ENCODE results near the gene PAQR4.

The PAQR4 gene

GRCh38 chr16:2976673-2977072, 7.5 kb downstream of the PAQR4 start:
- DNase-seq (ENCODE audit: insufficient read length, low spot score) = no peak
- no peak for FAIRE-seq

DNA sequence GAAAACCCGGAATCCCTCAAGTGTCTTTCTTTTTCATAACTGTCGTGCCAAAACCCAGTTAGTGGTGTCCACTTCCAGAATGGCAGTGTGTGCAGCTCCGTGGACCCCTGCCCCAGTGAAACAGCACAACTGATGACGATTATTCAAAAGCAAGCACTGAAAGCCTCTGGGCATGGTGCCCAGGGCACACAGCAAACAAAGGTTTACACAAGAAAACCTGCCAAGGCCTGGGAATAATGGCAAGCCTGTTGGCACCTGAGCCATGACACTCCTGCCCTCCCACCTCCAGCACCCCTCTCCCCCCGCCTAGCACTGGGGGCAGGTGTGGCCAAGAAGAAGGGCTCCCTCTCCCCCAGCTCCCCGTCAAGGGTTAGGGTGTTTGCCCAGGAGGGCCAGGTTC, 8.3 kb downstream of the PAQR4 start:
- FAIRE-seq (no peak), DNase-seq (ENCODE audit: insufficient read length, low spot score) (no peak)

- FAIRE-seq (peak; percentile 35), DNase-seq (ENCODE audit: insufficient read length, low spot score) (no peak)
Observed at GRCh38 chr16:2979669-2980226, 10.6 kb downstream of the PAQR4 start.

DNA sequence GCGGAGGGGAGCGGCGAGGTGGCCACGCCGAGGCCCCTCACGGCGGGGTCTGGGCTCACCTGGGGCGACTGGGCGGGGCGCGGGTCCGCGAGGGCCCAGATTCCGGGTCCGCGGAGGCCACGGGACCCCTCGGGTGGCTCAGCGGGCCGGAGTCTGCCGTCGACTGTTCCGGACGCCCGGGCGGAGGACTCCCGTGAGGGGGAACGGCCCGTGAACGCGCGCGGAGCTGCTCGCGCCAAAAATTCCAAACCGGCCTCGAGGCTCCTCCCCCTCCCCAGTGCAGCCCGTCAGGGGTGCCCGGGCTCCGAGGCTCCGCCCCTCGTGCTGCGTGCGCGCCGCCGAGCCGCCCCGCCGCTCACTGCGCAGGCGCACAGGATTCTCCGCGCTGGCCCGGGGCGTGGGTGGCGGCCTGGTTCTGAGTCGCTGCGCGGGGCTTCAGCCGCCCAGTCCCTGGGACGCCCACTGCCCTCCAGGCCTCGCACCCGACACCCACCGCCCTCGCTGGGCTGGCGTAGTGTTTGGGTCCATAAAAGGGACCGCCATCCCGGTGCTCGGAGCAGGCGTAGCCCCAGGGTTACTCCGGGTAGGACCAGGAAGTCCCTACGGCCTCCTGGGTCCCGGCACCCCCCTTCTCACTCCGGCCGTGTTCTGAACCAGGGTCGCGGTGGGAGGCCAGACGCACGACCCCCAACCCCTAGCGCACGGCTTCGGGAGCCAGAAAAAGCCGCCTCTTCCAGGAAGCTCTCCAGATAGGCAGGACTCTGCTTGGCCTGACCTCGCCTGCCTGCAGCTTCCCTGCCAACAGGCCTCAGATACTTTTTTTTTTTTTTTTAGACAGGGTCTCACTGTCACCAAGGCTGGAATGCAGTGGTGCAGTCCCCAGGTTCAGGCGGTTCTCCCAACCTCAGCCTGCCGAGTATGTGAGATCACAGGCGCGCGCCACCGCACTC, 11.4 kb downstream of the PAQR4 start, which contains the start of gene PKMYT1:
Gene PKMYT1 (minus strand): TSS at position 220 of the 950 bp plus-strand sequence. CDS start 789 bp downstream, outside the sequence.
- FAIRE-seq (peak; percentile 76), DNase-seq (ENCODE audit: insufficient read length, low spot score) (peak; percentile 100)

DNA sequence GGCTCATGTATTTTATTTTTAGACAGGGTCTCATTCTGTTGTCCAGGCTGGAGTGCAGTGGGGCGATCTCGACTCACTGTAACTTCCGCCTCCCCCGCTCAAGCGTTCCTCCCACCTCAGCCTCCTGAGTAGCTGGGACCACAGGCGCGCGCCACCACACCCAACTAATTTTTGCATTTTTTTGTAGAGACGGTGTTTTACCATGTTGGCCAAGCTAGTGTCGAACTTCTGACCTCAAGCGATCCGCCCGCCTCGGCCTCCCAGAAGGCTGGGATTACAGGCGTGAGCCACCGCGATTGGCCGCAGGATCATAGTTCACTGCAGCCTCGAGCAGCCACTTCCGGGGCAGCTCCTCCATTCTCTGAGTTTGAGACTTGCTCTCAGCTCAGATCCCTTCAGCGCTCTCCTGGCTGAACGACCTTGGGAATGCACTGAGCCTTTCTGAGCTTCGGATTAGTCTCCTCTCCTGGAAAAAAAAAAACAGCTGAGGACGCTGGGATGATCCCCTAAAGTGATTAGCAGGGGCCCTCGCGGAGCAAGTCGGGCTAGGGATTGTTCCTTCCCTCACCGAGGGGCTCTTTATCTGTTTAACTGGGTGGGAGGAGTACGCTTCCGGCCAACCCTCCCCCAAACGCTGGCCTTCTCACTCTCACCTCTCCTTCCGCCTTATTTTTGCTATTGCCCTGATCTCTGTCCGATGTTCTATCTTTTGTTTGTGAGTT, 12.2 kb downstream of the PAQR4 start:
- FAIRE-seq (no peak), DNase-seq (ENCODE audit: insufficient read length, low spot score) (no peak)

GRCh38 chr16:2981899-2982250, 12.7 kb downstream of the PAQR4 start:
- no peak for FAIRE-seq
- no peak for DNase-seq (ENCODE audit: insufficient read length, low spot score)

DNA sequence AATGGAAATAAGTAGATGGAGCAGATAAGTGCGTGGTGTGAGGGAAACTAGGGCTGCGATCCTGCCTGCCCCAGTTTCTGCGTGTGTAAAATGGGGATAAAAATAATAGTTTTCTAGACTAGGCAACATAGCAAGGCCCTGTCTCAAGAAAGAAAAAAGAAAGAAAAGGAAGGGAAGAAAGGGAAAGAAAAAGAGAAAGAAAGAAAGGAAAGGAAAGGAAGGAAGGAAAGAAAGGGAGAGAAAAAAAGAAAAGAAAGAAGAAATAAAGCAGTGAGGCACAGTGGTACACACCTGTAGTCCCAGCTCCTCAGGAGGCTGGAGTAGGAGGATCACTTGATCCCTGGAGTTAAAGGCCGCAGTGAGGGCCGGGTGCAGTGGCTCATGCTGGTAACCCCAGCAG, 13.3 kb downstream of the PAQR4 start:
- FAIRE-seq (no peak), DNase-seq (ENCODE audit: insufficient read length, low spot score) (no peak)

DNA sequence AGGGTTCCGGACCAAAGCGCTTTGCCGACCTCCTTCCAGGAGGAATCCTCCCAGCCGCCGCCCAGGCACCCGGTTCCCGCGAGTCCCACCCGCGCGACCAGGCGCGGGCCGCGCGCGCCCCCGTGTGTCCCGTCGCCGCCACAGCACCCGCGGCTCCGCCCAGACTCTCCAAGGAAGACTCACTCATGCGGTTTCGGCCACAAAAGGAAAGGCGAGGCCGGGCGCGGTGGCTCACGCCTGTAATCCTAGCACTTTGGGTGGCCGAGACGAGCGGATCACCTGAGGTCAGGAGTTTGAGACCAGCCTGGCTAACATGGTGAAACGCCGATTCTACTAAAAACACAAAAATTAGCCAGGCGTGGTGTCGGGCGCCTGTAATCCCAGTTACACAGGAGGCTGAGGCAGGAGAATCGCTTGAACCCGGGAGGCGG, 14.6 kb downstream of the PAQR4 start:
- FAIRE-seq (peak; percentile 37), DNase-seq (ENCODE audit: insufficient read length, low spot score) (peak; percentile 94)

- no peak for FAIRE-seq
- no peak for DNase-seq (ENCODE audit: insufficient read length, low spot score)
Observed at GRCh38 chr16:2985462-2985861, 16.3 kb downstream of the PAQR4 start.

GRCh38 chr16:2985893-2986355, 16.8 kb downstream of the PAQR4 start:
- FAIRE-seq (no peak), DNase-seq (ENCODE audit: insufficient read length, low spot score) (no peak)

- FAIRE-seq (no peak), DNase-seq (ENCODE audit: insufficient read length, low spot score) (no peak)
Observed at GRCh38 chr16:2986623-2987188, 17.6 kb downstream of the PAQR4 start.

DNA sequence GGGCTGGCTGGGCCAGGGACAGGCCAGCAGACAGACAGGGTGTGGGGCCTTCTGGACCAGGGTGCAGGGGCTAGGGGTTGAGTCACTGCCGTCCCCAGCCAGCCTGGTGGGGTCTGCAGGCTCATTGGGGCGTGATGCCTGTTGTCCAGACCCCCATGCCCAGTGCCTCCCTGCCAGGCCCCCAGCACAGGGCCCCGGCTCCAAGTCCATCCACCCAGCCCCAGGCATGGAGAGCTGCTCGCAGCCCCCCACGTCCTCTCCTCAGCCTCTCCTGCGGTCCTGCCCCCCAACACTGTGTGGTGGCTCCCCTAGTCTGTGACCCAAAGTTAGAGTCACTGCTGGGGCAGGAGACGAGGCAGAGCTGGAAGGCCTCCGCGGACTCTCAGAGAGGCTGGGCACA, 18.1 kb downstream of the PAQR4 start:
- FAIRE-seq = no peak
- DNase-seq (ENCODE audit: insufficient read length, low spot score) = no peak

DNA sequence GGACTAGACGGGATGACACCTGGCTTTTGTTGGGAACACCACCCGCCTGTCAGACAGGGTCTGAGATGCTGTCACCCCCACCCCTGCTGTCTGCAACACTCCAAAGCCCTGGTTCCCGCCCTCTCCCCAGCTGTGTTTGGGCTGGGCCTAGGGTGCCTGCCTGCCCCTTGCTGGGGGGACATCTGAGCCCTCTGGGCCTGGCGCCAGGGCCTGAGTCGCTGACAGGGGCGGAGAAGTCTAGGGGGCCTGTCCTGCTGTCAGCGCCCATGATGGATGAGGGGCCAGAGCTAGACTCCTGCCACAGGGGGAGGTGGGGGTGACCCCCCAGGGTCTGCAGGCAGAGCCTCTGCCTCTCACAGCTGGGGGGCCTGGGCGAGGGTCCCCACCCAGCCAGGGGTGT, 18.7 kb downstream of the PAQR4 start:
- no peak for FAIRE-seq
- no peak for DNase-seq (ENCODE audit: insufficient read length, low spot score)

DNA sequence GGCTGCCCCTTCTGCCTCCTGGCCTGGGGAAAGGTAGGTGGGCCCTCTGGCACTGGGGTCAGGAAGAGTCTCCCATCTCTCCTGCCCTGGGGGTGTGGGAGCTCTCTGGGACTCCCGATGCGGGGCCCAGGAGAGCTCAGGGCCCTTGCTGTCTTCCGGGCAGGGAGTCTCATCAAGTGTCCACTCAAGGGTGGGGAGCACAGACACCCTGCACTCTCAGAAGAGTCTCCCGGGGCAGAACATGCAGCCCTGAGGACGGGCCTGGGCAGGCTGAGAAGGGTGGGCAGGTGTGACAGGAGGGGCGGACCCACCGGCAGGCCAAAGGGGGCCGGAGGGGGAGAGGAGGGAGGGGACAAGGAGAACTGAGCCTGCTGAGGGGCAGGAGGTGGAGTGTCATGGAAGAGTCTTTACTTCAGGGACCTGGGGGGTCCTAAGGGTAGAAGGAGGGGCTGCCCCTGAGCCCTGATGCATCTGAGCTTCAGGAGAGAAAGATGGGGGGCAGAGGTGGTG, 19.5 kb downstream of the PAQR4 start:
- FAIRE-seq (no peak), DNase-seq (ENCODE audit: insufficient read length, low spot score) (no peak)

DNA sequence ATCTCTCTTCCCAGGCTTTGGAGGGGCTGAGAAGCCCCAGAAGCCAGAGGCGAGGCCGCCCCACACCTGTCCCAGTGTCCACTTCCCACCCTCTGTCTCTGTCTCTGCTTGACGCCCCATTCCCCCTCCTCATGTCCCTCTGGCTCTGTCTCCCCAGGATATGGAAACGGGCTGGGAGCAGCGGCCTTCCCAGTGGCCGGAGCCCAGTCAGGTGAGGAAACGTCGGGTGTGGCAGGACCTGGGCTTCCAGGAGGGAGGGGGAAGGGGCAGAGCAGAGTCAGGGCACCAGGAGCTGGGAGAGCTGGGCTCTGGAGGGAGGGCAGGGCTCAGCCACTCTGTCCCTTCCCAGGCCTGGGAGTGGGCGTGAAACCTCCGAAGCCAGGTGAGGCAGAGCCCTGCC, 21.7 kb downstream of the PAQR4 start:
- FAIRE-seq (no peak), DNase-seq (ENCODE audit: insufficient read length, low spot score) (no peak)

DNA sequence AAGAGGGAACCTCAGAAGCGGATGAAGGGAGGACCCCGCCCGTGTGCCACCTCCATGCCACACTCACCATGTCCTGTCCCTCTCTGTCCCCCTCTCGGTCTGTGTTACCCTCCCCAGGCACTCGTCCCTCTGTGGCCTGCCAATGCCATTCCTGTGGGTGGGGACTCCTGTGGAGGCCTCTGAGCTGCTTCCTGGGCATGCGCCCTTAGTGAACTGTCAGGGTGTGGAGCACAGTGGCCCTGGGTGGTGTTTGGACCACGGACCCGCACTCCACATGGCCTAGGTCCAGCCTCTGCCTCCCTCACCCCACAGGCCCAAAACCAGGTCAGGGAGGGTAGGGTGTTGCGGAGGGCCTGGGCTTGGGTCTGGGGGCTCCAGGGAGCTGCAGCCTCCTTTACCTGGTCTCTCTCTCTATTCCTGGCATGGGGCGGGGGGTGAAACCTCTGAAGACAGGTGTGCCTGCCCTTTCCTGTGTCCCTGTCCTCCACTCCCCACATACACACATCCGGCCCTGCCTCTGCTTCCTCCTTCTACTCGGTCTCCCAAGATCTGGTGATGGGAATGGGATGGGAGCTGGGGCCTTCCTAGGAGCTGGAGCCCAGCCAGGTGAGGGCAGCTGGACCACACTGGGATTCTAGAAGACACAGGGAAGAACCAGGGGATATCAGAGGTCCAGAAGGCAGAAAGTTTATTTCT, 22.6 kb downstream of the PAQR4 start:
- DNase-seq (ENCODE audit: insufficient read length, low spot score) = no peak
- no peak for FAIRE-seq

GRCh38 chr16:2992383-2993081, 23.4 kb downstream of the PAQR4 start:
- DNase-seq (ENCODE audit: insufficient read length, low spot score) = no peak
- no peak for FAIRE-seq

GRCh38 chr16:2996298-2996697, 27.1 kb downstream of the PAQR4 start:
- FAIRE-seq = no peak
- no peak for DNase-seq (ENCODE audit: insufficient read length, low spot score)

DNA sequence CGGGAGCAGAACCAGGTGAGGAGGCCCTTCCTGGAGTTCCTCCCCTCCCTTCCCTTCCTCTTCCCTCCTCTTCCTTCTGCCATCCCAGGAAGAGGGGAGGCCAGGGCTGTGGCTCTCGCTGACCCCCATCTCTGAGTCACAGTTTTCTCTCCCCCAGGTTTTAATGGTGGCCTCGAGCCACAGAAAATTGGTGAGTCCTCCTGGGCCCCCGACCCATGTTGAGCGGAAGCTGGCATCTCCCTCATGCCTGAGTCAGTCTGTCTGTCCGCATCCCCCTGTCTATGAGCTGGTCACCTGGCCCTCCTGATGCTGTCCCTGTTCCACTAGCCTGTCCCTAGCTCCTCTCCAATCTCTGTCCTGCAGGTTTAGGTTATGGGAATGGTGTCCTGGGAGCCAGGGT, 30.8 kb downstream of the PAQR4 start:
- no peak for DNase-seq (ENCODE audit: insufficient read length, low spot score)
- FAIRE-seq = no peak

- no peak for FAIRE-seq
- DNase-seq (ENCODE audit: insufficient read length, low spot score) = no peak
Observed at GRCh38 chr16:3000540-3000939, 31.4 kb downstream of the PAQR4 start.

Measured in GM19239 (cell line).